ENCODE results near the gene CCNY.

CCNY gene

DNA sequence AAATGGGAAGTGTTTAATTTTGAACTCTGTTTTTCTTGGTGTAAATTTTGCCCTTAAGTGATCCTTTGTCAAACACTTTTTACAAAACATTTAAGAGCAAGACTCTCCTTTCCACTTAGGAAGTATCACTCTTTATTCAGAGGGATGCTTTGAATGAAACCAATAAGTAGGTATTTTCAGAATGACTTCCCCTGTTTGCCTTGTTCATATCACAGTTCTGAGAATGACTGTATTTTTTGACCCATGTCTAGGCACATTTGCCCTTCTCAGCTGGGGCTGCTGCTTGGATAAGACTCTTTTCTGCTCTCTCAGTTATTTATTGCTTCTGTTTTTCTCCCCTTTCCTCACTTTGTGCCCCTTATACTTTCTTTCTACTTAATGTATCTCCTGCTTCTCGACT lies 98.2 kb downstream of the CCNY start:
- DNase-seq, result no peak

- no peak for DNase-seq
Measured at GRCh38 chr10:35435824-35436223, 99.5 kb downstream of the CCNY start.

GRCh38 chr10:35437829-35438228 lies 101.5 kb downstream of the CCNY start:
- no peak for DNase-seq

GRCh38 chr10:35438718-35439571 lies 102.6 kb downstream of the CCNY start:
- DNase-seq, result no peak

DNA sequence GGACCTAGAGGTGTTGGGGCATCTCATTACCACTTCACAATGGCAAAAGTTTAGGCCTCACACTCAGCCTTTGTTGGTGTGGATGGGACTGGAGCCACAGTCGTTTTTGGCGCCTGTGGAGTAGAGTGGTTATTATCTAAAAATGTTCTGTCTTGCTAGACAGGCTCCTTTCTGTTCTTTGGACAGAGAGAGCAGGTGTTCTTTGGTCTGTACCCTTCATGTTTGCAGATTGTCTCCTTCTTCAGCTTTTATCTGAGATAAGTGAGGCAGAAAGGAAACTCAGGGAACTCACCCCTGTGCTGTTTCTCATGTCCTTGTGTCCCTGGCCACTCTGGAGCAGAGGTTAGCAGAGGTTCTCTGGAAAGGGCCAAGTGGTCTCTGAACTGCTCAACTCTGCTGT lies 103.7 kb downstream of the CCNY start:
- no peak for DNase-seq

- no peak for DNase-seq
Measured at GRCh38 chr10:35442028-35442427, 105.7 kb downstream of the CCNY start.

- no peak for DNase-seq
Measured at GRCh38 chr10:35442592-35442991, 106.3 kb downstream of the CCNY start.

GRCh38 chr10:35443858-35444257 lies 107.5 kb downstream of the CCNY start:
- no peak for DNase-seq

- no peak for DNase-seq
Measured at GRCh38 chr10:35445150-35445884, 109.0 kb downstream of the CCNY start.

GRCh38 chr10:35446439-35446838 lies 110.1 kb downstream of the CCNY start:
- DNase-seq, result no peak

DNA sequence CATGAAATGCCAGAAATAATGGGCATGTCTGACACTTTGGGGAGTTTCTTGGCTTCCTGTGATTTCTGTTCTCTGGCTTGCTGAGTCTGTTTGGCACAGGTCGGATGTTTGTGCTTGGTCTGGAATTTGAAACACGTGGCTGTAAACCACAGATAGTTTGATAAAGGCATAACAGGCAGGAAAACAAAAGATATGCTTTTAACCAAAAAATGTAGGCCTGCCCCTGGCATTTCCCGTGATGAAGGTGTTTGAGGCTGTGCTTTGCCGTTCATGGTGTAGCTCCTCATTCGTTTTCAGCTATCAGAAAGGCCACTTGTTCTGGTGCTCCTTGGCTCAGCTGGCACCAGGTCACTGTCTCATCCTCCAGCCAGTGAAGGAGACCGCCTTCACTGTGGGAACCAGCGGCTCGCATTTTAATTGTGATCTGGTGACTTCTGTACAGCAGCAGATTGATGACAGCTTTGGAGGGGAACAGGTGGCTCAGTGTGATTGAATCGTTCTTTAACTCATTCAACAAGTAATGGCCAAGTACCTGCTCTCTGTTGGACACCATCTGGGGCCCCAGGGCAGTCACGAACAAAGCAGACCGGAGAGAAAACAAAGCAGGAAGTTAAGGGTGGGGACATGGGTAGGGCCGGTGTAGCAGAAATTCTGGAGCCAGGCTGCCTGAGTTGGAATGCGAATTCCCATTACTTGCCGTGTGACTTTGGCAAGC lies 111.5 kb downstream of the CCNY start:
- DNase-seq, result no peak

GRCh38 chr10:35448687-35449662 lies 112.7 kb downstream of the CCNY start:
- no peak for DNase-seq

- DNase-seq, result no peak
Measured at GRCh38 chr10:35449944-35450343, 113.6 kb downstream of the CCNY start.

GRCh38 chr10:35451151-35452016 lies 115.1 kb downstream of the CCNY start:
- no peak for DNase-seq

- DNase-seq, result no peak
Measured at GRCh38 chr10:35452171-35452570, 115.9 kb downstream of the CCNY start.

DNA sequence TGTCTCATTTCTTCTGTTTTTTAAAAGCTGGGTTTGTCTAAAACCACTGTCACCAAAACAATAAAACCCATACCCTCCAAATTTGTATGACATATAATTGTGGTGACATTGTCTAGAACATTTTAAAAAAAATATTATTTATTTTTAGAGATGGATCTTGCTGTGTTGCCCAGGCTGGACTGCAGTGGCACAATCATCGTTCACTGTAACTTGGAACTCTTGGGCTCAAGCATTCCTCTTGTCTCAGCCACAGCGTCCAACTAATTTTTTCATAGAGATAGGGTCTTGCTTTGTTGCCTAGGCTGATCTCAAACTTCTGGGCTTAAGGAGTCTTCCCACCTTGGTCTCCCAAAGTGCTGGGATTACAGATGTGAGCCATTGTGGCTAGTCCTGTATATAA lies 116.5 kb downstream of the CCNY start:
- no peak for DNase-seq

- no peak for DNase-seq
Measured at GRCh38 chr10:35453855-35454532, 117.7 kb downstream of the CCNY start.

- DNase-seq, result no peak
Measured at GRCh38 chr10:35456153-35456720, 119.9 kb downstream of the CCNY start.

- DNase-seq, result no peak
Measured at GRCh38 chr10:35456784-35457183, 120.5 kb downstream of the CCNY start.
